Stimulated activated CD4-positive, alpha-beta T cell treated with anti-CD3 and anti-CD28 coated beads, Interleukin-2, amount 100 ng/mL, for 48 hours (primary cell): ENCODE results near the gene CELF4.

ENCODE experiments used
- DNase-seq, 2 donors: peaks; one replicate each; pipeline ENCODE4 v3.0.0-alpha.2; 2020

Gene CELF4

GRCh38 chr18:37246779-37247340 is 318.7 kb downstream of the CELF4 start:
- no peak for DNase-seq

- DNase-seq = no peak
Measured at GRCh38 chr18:37244618-37245017, 321.0 kb downstream of the CELF4 start.

DNA sequence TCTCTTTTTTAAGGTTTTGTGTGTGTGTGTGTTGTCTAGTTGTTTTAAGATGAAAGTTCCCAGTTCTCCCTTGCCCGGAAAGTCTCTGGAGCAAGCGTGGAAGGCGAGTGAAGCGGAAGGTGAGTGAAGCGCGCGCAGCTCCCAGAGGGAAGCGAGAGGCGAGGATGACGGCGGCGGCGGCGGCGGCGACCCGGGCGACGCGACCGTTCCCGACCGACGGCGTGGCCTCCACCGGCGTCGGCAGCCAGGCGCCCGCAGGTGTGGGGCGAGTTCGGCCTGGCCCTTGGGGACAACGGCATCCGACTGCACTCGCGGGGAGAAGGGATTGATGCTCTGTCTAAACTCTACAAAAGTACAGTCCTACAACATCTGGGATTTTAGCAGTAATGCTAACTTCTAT is 321.9 kb downstream of the CELF4 start:
- no peak for DNase-seq

GRCh38 chr18:37242826-37243560 is 322.6 kb downstream of the CELF4 start:
- DNase-seq = no peak

DNA sequence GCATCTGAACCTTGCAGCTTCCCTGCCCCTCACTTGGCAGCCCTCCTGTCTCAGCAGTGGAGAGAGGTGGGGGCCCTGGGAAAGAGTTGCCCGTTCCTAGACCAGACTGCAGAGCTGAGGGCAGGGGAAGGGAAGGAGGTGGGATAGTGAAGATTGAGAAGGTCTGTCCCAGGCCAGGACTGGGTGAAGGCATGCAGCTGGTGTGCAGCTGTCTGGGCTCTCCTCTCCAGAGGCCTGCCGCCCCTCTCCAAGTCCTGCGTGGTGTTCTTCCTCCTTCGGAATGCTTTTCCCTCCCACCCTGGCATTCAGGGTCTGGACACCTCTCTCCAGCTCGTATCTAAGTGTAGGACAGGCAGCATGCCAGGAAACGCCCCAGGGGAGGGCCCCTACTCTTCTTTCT is 323.5 kb downstream of the CELF4 start:
- no peak for DNase-seq

GRCh38 chr18:37238282-37239108 is 327.1 kb downstream of the CELF4 start:
- no peak for DNase-seq

DNA sequence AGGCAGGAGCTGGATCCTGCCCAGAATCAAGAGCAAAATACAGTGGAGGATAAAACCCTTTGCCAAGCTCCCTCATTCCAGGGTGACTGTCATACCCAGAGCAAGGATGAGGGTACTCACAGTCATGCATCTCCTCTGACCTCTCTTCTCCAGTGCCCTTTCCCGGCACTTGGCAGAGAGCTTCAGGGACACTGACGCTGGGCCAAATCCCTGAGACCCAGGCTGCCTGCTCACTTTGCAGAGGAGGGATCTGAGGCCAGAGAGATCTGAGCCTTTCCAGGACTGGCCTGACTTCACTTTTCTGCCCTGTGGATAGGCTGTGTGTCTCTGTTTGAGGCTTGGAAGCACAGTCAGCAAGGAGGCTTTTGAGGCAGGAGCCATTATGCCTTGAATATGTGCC is 330.0 kb downstream of the CELF4 start:
- DNase-seq = no peak

- no peak for DNase-seq
Measured at GRCh38 chr18:37231251-37231650, 334.3 kb downstream of the CELF4 start.

- no peak for DNase-seq
Measured at GRCh38 chr18:37230768-37231167, 334.8 kb downstream of the CELF4 start.

GRCh38 chr18:37225279-37225678 is 340.3 kb downstream of the CELF4 start:
- DNase-seq = no peak

GRCh38 chr18:37222999-37223378 is 342.6 kb downstream of the CELF4 start:
- DNase-seq = no peak

DNA sequence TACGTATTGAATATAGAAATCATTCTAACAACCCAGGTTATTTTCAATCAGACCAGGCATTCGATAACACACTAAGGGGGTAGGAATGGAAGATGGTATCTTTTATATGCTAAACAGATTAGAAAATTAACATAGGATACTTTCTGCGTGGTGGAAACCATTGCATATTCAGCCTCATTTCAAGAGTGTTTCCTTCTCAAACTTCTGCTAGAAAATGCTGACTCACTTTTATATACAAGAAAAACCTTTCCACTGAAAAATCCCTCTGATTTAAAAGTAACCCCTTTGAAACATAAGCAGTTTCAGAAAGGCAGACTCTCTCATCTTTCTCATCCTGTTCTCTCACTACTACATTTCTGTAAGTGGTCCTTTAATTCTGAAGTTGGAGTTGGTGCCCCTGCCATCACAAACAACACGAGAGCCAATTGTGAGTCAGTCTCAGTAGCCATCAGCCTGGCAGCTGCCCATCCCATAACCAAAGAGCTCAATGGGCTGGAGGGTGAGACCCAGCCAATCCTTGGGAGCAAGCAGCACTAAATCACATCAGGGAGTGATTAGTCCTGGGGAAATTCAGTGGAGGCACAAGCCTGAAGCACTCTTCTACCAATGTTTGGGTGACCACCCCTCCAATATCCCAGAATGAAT is 343.1 kb downstream of the CELF4 start:
- no peak for DNase-seq

- DNase-seq = no peak
Measured at GRCh38 chr18:37219257-37219656, 346.3 kb downstream of the CELF4 start.

DNA sequence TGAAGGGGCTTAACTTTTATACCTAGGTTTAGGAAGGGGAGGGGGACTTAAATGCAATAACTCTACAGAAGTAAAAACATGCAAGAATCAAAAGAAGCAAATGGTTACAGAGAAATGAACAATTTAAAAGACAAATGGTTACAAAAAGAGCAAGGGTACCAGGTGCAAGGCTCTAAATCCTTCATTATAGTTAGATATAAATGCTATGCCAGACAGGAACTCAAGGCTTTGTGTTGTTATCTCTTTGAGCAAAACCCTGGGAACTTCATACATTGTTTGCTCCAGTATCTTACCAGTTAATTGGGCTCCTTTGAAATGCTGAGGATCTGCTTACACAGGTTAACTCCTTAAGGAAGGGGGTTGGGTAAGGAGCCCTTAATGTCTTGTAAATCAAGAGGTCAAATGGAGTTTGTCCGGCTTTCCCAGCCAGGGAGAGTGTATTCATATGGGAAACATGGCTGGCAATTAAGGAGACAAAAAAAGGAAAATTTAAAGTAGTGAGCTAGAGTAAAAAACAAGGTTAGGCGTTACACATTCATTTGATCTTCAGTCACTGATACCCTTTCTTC is 347.5 kb downstream of the CELF4 start:
- no peak for DNase-seq

DNA sequence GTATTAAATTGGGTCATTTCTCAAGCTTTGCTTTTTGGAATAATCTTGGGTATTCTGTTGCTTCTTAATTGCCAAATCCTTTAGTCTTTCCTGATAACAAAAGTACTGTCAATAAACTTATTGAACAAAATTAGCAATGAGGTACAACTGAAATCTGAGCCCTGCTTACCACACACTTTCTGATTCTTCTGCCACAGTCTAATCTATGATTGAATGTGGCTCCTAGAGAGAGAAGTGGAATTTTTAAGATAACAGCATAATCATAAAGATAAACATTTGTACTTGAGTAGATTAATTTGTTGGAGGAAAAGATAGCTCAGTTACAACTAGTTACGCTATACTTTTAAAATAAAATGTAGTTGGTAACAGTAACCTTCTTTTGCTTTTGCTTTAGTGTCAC is 354.8 kb downstream of the CELF4 start:
- no peak for DNase-seq

- DNase-seq = no peak
Measured at GRCh38 chr18:37207343-37207742, 358.3 kb downstream of the CELF4 start.

DNA sequence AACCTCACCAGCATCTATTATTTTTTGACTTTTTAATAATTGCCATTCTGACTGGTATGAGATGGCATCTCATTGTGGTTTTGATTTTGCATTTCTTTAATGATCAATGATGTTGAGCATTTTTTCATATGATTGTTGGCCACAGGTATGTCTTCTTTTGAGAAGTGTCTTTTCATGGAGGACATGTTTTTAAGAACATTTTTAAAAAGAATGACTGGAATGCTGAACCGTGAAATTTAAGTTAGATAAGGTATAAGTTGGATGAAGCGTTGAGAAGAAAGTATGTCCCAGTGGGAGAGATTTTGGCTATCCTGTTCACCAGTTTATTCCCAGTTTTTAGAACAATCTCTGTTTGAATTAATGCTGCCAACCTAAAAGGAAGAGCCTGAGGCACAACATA is 365.9 kb downstream of the CELF4 start:
- DNase-seq = no peak
